ENCODE results near the gene BSDC1.

- no peak for TF ChIP-seq CTCF (conservative IDR thresholded peaks at IDR 0.05; ENCODE audit: low read depth in 2 of 2)
- TF ChIP-seq CREB1 (CRISPR knock-in tag; IDR thresholded peaks at IDR 0.05; ENCODE audit: low read depth) = no peak
- no peak for TF ChIP-seq REST (IDR thresholded peaks at IDR 0.05; ENCODE audit: unreplicated experiment)
- no peak for TF ChIP-seq ZNF114 (CRISPR knock-in tag; IDR thresholded peaks at IDR 0.05)
- TF ChIP-seq EZH2phosphoT487 (IDR thresholded peaks at IDR 0.05; ENCODE audit: unreplicated experiment) = no peak
- TF ChIP-seq, protein P1, sequence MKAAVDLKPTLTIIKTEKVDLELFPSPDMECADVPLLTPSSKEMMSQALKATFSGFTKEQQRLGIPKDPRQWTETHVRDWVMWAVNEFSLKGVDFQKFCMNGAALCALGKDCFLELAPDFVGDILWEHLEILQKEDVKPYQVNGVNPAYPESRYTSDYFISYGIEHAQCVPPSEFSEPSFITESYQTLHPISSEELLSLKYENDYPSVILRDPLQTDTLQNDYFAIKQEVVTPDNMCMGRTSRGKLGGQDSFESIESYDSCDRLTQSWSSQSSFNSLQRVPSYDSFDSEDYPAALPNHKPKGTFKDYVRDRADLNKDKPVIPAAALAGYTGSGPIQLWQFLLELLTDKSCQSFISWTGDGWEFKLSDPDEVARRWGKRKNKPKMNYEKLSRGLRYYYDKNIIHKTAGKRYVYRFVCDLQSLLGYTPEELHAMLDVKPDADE (IDR thresholded peaks at IDR 0.05) = no peak
- TF ChIP-seq ZNF331 (CRISPR knock-in tag; IDR thresholded peaks at IDR 0.05; ENCODE audit: low read depth) = no peak
- no peak for TF ChIP-seq EZH2 (IDR thresholded peaks at IDR 0.05; ENCODE audit: low read depth, unreplicated experiment)
- TF ChIP-seq POLR2AphosphoS5 (IDR thresholded peaks at IDR 0.05; ENCODE audit: low read depth) = no peak
- TF ChIP-seq JUNB (IDR thresholded peaks at IDR 0.05; ENCODE audit: unreplicated experiment) = no peak
- TF ChIP-seq STAT1 (IDR thresholded peaks at IDR 0.05; ENCODE audit: unreplicated experiment) = no peak
These were observed 3.1 kb downstream of the BSDC1 start for GRCh38 chr1:32390904-32391870.

All from GM23338 (cell line).